GM12878 (cell line): ENCODE data around the gene MID2. TPM values are rescaled to one million over a fixed set of nuclear protein-coding genes. Genes with fewer than 3 reads are reported as not detected.

Experiments
- ATAC-seq: fragments of 200-7000 bp; cut with Tn5 transposase; 3 replicates; pipeline ENCODE4 v1.9.1; 2020; ENCODE audit warnings: mild to moderate bottlenecking, moderate library complexity
- BruUV-seq: library from RNA; stranded (reverse); fragments of 400-500 nt; replicated peaks from 2 replicates; lab custom pipeline; 2021; lab: Mats Ljungman, UMichigan
- CTCF ChIA-PET: fragments of 300-600 bp; sonication (Branson Sonifier 250); formaldehyde crosslinking; extraction: SDS; loops from one replicate; lab custom pipeline; 2021; ENCODE audit warnings: inconsistent platforms; lab: Yijun Ruan, JAX
- POLR2A ChIA-PET: fragments of 350-600 bp; formaldehyde crosslinking; extraction: SDS; loops from one replicate; lab custom pipeline; 2021; ENCODE audit warnings: inconsistent platforms; lab: Charles Lee
- RAD21 ChIA-PET: fragments of 300-600 bp; sonication (Branson Sonifier 250); formaldehyde crosslinking; loops from one replicate; lab custom pipeline; 2023; ENCODE audit warnings: antibody characterized with exemption; ENCODE audit not compliant: unreplicated experiment; lab: Charles Lee
- SMC1A ChIA-PET: fragments of 300-600 bp; sonication (Branson Sonifier 250); formaldehyde crosslinking; loops from one replicate; lab custom pipeline; 2023; ENCODE audit not compliant: unreplicated experiment, uncharacterized antibody; lab: Charles Lee
- DNase-seq: peaks from one replicate; pipeline ENCODE4 v3.0.0-alpha.2; 2011; ENCODE audit warnings: low read depth, low spot score
- FAIRE-seq: peaks from 3 replicates; lab custom pipeline; 2011; peaks lifted over from hg19 to GRCh38; lab: Jason Lieb, UNC
- H2AFZ ChIP-seq: 2 replicates; pipeline ENCODE4 v1.6.0; 2011; ENCODE audit warnings: low read depth, low read length, control low read depth; ENCODE audit not compliant: control insufficient read depth
- H3K27ac ChIP-seq: 2 replicates; pipeline ENCODE4 v1.5.1; 2011; ENCODE audit warnings: control low read depth; ENCODE audit not compliant: control insufficient read depth, insufficient read depth
- H3K27me3 ChIP-seq, 2 experiments: replicated peaks in 1 of 2; 2 replicates each; pipeline versions ENCODE4 v1.6.0 to v1.6.1; 2011; ENCODE audit warnings: low read length in 1 of 2; ENCODE audit not compliant: control insufficient read depth in 2 of 2, insufficient read depth in 2 of 2
- H3K36me3 ChIP-seq, 2 experiments: 2 replicates each; pipeline ENCODE4 v1.5.1; 2011; ENCODE audit warnings: low read length in 1 of 2; ENCODE audit not compliant: control insufficient read depth in 2 of 2, insufficient read depth in 2 of 2
- H3K4me1 ChIP-seq: 2 replicates; pipeline ENCODE4 v1.6.1; 2011; ENCODE audit warnings: mild to moderate bottlenecking, low read length, moderate library complexity, mixed read lengths; ENCODE audit not compliant: control insufficient read depth, insufficient read depth
- H3K4me2 ChIP-seq: 2 replicates; pipeline ENCODE4 v1.6.0; 2011; ENCODE audit warnings: control low read depth; ENCODE audit not compliant: control insufficient read depth, insufficient read depth
- H3K4me3 ChIP-seq: fragments of 200-600 bp; sonication (generic); 2 replicates; pipeline ENCODE4 v1.5.1; 2016
- H3K79me2 ChIP-seq: 2 replicates; pipeline ENCODE4 v1.6.0; 2011; ENCODE audit warnings: low read length; ENCODE audit not compliant: control insufficient read depth, insufficient read depth
- H3K9ac ChIP-seq: 2 replicates; pipeline ENCODE4 v1.8.0; 2011; ENCODE audit warnings: low read length, control low read depth, mixed read lengths; ENCODE audit not compliant: control insufficient read depth, insufficient read depth
- H3K9me3 ChIP-seq: replicated peaks from 3 replicates; pipeline ENCODE4 v1.5.1; 2011; ENCODE audit warnings: mild to moderate bottlenecking, low read length; ENCODE audit not compliant: control insufficient read depth, insufficient read depth
- H4K20me1 ChIP-seq: 2 replicates; pipeline ENCODE4 v1.6.0; 2011; ENCODE audit not compliant: control insufficient read depth, insufficient read depth
- ASH2L ChIP-seq: fragments of 300-600, 200-600 bp; sonication (generic); IDR thresholded peaks from 2 replicates; pipeline ENCODE4 v1.6.1; 2017; ENCODE audit warnings: low read depth, mild to moderate bottlenecking, borderline replicate concordance
- BCL11A ChIP-seq: IDR thresholded peaks from 2 replicates; pipeline ENCODE4 v1.6.1; 2011; ENCODE audit warnings: low read depth, low read length
- KAT2A ChIP-seq: conservative IDR thresholded peaks from 2 replicates; pipeline ENCODE4 v1.6.1; 2011; ENCODE audit warnings: low read depth, low read length; ENCODE audit not compliant: control insufficient read depth
- PAX5 ChIP-seq: IDR thresholded peaks from 2 replicates; pipeline ENCODE4 v1.6.1; 2011; ENCODE audit warnings: low read depth, low read length, borderline replicate concordance
- RUNX3 ChIP-seq: IDR thresholded peaks from 2 replicates; pipeline ENCODE4 v1.6.1; 2012; ENCODE audit warnings: low read length, inconsistent platforms
- SPI1 ChIP-seq: IDR thresholded peaks from 2 replicates; pipeline ENCODE4 v1.6.1; 2011; ENCODE audit warnings: low read depth, mild to moderate bottlenecking, low read length, moderate library complexity, borderline replicate concordance; ENCODE audit not compliant: insufficient read depth
- STAT3 ChIP-seq: IDR thresholded peaks from 2 replicates; pipeline ENCODE4 v1.6.1; 2011; ENCODE audit warnings: low read depth, low read length, improper control_type of control experiment
- TCF12 ChIP-seq: IDR thresholded peaks from 2 replicates; pipeline ENCODE4 v1.6.1; 2011; ENCODE audit warnings: low read depth, mild to moderate bottlenecking, low read length
- ZNF217 ChIP-seq: fragments of 450-650 bp; IDR thresholded peaks from 2 replicates; pipeline ENCODE4 v1.6.1; 2017; ENCODE audit warnings: antibody characterized with exemption, mild to moderate bottlenecking
- ZNF384 ChIP-seq: IDR thresholded peaks from 2 replicates; pipeline ENCODE4 v1.6.1; 2012; ENCODE audit warnings: low read depth, mild to moderate bottlenecking, low read length, improper control_type of control experiment, borderline replicate concordance
- WGBS: methylation state at CpG from one replicate; pipeline ENCODE4 v1.1.6; 2016; ENCODE audit warnings: low lambda C conversion rate; ENCODE audit not compliant: insufficient replicate concordance, insufficient coverage; ENCODE audit errors: missing lambda C conversion rate; 5-methylcytosine and 5-hydroxymethylcytosine counted together
- in situ Hi-C: fragments of 300-500 bp; cut with MboI; formaldehyde crosslinking; loops from 9 replicates; pipeline ENCODE4 v1.14.3; 2018; ENCODE audit warnings: mixed read lengths
- intact Hi-C: fragments of 100-400 bp; cut with micrococcal nuclease; formaldehyde crosslinking; loops from one replicate; pipeline ENCODE4 v1.14.2; 2022; ENCODE audit not compliant: unreplicated experiment
- polyA plus RNA-seq, 11 experiments: library from polyadenylated mRNA; depleted of rRNA in 4 of 11; unstranded in 6 of 11; stranded (reverse) in 5 of 11; fragments of >200 nt; fragmentation: Nextera tagmentation in 4 of 11; fragmentation: Illumina TruSeq in 1 of 11; extraction: Ambion mirVana in 4 of 11; extraction: Trizol in 1 of 11; gene quantifications; 1 replicate in 1 of 11; 2 replicates in 10 of 11; pipeline versions ENCODE4 v1.2.1 to v1.2.3, GENCODE V29; 2011 to 2016; ENCODE audit warnings: inconsistent platforms in 2 of 11, missing spikeins in 2 of 11, low read depth in 1 of 11
- total RNA-seq, 4 experiments: library from RNA; depleted of rRNA in 3 of 4; stranded (reverse); fragments of >200 nt in 3 of 4; fragmentation: Illumina TruSeq in 1 of 4; extraction: Trizol in 1 of 4; gene quantifications; 2 replicates each; pipeline versions ENCODE4 v1.2.1 to v1.2.3, GENCODE V29; 2013 to 2021
- TF ChIP-seq, protein P1 (sequence below): fragments of 450-650 bp; formaldehyde crosslinking; IDR thresholded peaks from 2 replicates; pipeline ENCODE4 v1.4.0; 2022; ENCODE audit warnings: mild to moderate bottlenecking, moderate library complexity

The MID2 gene
- total and polyA plus RNA-seq, 10 of the 15 experiments (the other 5 are each of a cell fraction or from before 2014, with no cell fraction given), result 0.04 to 0.21 TPM; not detected in 8

DNA sequence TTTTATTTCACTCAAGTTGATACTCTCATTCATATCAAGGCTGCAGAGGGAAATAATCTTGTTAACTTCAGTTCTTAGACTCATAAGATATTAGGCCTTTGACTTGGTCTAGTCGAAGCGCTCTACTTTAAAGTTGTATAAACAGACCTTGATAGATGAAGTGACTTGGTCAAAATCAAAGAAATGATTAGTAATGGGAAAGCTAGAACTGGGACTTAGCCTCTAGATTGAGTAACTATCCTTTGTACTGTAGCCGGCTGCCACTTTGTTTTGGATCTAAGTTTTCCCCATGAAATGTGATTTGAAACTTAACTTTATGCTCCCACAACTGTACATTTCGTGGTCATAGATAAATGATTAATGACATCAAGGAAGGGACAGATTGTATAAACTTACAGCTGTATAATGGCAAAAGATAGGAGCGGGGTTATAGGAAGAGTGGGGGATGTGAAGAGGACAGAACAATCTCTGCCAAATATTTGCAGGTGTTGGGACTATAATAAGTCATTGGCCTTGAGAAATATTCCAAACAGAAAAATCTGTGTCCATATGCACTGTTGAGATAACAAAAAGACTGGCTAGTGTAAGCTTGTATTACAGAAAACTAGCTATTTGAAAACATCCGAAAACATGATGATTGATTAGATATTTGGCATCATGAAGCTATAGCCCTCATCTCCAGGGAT is 17.2 kb downstream of the MID2 start:
- H3K9me3 ChIP-seq, result no peaks in the 10 kb centered on the region
- H3K27ac ChIP-seq, result no peak overlapping the region
- DNase-seq (no peak), ATAC-seq (no peak), FAIRE-seq (no peak)
- H3K4me3 ChIP-seq, result no peak overlapping the region
- SMC1A ChIA-PET, result no interaction called here
- BruUV-seq, result no TSS peak
- intact Hi-C loops (no loop called here), in situ Hi-C loops (no loop called here)
- H3K27me3 ChIP-seq, result no peaks in the 10 kb centered on the region
- H3K4me2 ChIP-seq, result no peak overlapping the region
- TF ChIP-seq BCL11A (no peak), PAX5 (no peak), ZNF384 (no peak), SPI1 (no peak), ASH2L (no peak), TCF12 (no peak), KAT2A (no peak), ZNF217 (no peak), STAT3 (no peak), RUNX3 (no peak)
- TF ChIP-seq, protein P1, sequence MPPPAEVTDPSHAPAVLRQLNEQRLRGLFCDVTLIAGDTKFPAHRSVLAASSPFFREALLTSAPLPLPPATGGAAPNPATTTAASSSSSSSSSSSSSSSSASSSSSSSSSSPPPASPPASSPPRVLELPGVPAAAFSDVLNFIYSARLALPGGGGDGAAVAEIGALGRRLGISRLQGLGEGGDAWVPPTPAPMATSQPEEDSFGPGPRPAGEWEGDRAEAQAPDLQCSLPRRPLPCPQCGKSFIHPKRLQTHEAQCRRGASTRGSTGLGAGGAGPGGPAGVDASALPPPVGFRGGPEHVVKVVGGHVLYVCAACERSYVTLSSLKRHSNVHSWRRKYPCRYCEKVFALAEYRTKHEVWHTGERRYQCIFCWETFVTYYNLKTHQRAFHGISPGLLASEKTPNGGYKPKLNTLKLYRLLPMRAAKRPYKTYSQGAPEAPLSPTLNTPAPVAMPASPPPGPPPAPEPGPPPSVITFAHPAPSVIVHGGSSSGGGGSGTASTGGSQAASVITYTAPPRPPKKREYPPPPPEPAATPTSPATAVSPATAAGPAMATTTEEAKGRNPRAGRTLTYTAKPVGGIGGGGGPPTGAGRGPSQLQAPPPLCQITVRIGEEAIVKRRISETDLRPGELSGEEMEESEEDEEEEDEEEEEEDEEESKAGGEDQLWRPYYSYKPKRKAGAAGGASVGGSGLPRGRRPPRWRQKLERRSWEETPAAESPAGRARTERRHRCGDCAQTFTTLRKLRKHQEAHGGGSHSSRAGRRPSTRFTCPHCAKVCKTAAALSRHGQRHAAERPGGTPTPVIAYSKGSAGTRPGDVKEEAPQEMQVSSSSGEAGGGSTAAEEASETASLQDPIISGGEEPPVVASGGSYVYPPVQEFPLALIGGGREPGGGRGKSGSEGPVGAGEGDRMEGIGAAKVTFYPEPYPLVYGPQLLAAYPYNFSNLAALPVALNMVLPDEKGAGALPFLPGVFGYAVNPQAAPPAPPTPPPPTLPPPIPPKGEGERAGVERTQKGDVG (CRISPR knock-in tag), result no peak
- no peaks in the 10 kb centered on the region for H4K20me1 ChIP-seq
- H3K79me2 ChIP-seq, result no peaks in the 10 kb centered on the region
- no peaks in the 10 kb centered on the region for H3K4me1 ChIP-seq
- H2AFZ ChIP-seq, result no peak overlapping the region
- H3K36me3 ChIP-seq, result no peaks in the 10 kb centered on the region
- POLR2A ChIA-PET, result no interaction called here
- WGBS, result 60% methylated on average over 6 of the region's 6 CpGs
- H3K9ac ChIP-seq, result no peak overlapping the region
- CTCF ChIA-PET, result no interaction called here
- RAD21 ChIA-PET, result no interaction called here
